Muscle of arm (tissue), 12 donors: Measurements from ENCODE around the gene TMTC2. TPM values are rescaled to one million over a fixed set of nuclear protein-coding genes. Genes with fewer than 3 reads are reported as not detected.
A peak's percentile ranks its signal among the peaks of the same experiment; 100 is the strongest.
"Not testable (repeated sequence)": the region's sequence is repeated elsewhere in the genome, so short reads cannot be mapped to it uniquely, and the experiment has no call there.

Experiments used
- DNase-seq: peaks from one replicate; pipeline ENCODE4 v3.0.0-alpha.2; 2013
- polyA plus RNA-seq, 12 donors: library from polyadenylated mRNA; unstranded; fragments of 120-200 nt; gene quantifications; one replicate each; pipeline ENCODE4 v1.2.1, GENCODE V29; 2013; ENCODE audit not compliant: insufficient read length in 12 of 12

Gene TMTC2
- polyA plus RNA-seq, 12 donors, result 12.8 to 24.8 (median 20.4) TPM; not detected in 1

DNA sequence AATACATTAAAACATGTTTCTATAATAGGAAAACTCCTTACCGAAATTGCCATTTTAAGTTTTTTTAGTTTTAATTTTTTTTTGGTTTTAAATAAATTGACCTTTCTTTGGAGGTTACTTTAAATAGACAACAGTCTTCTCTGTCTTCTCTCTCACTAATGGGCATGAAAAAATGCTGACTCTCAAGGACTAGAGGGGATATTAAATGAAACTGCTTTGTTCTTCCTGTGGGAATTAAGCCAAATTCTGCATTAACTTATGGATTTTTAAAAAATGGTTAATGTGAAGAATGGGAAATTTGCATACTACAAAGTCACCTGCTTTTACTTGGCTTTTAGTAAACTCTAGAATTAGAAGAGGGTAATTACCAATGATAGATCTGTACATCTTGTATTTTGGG is 378.9 kb downstream of the TMTC2 start:
- DNase-seq, result no peak

DNA sequence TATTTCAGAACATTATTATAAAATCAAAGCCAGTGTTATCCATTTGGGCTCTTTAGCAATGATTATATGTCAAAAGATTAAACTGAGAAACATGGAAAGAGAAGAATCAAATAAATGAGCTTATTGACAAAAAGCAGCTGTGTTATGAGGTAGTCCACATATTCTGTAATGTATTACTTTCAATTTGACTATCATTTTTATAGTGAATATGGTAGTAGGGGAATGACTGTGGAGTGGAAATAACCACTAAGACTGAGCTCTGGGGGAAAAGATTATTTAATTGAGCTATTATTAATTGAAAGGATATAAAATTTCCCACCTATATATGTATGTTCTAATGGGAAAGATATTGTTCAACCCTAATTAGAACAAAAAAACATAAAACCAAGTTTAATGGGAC is 381.3 kb downstream of the TMTC2 start:
- no peak for DNase-seq

GRCh38 chr12:83074358-83074894 is 387.7 kb downstream of the TMTC2 start:
- DNase-seq, result no peak

DNA sequence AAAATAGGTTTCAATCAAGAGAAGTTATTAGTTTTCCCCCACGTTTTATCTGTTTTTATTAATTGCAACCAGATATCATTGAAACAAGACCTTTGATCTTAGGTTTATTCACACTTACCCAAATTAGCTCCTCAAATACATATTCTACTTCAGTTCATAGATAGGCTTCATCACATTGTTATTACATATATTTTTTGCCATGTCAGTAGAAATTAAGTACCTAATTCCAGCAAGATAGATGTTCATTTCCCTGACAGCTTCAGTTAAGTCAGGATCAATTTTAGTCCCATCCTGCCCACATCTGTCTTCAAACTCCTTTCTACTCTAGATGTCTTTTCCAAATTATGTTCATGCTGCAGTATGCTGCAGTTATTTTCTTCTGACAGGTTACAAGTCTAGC is 388.8 kb downstream of the TMTC2 start:
- no peak for DNase-seq

GRCh38 chr12:83077041-83077440 is 390.3 kb downstream of the TMTC2 start:
- no peak for DNase-seq

DNA sequence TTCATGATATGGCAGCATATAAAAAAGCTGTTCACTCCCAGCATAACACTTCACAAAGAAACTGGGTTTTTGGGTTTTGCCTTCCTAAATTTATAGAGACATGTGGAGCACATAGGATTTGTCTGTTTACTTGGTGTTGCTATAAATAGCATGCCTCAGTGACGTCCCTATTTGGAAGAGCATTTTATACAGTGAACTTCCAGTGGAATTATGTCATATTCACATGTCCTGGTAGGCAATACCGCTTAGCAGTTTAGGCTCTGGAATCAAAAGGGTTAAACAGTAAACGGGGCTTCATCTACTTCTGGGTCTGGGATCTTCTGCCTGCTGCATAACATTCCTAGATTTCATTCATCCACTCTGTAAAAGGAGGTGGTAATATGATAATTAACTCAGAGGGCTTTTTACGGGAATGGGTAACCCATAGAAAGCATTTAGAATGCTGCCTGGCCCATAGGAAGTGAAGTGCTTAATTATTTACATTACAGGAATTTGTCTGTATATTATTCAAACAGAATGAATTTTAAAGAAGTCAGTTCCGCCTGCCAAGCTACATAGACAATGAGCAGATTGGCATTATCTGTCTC is 396.1 kb downstream of the TMTC2 start:
- peak; percentile 51 for DNase-seq

GRCh38 chr12:83083616-83084015 is 396.9 kb downstream of the TMTC2 start:
- no peak for DNase-seq

GRCh38 chr12:83084516-83085234 is 398.0 kb downstream of the TMTC2 start:
- DNase-seq, result no peak

DNA sequence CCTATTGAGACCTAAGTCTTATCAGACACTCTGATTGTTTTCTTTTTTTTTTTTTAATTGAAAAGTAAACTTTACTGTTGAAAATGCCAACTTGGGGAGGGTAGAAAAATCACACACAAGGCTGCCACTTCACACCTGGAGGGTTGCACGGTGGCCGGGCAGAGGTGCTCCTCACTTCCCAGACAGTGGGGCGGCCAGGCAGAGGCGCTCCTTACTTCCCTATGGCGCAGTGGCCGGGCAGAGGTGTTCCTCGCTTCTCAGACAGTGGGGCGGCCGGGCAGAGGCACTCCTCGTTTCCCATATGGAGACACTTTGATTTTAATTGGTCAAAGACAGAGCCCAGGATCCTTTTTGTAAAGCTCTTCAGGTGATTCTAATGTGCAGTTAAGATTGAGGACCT is 399.3 kb downstream of the TMTC2 start:
- no peak for DNase-seq

DNA sequence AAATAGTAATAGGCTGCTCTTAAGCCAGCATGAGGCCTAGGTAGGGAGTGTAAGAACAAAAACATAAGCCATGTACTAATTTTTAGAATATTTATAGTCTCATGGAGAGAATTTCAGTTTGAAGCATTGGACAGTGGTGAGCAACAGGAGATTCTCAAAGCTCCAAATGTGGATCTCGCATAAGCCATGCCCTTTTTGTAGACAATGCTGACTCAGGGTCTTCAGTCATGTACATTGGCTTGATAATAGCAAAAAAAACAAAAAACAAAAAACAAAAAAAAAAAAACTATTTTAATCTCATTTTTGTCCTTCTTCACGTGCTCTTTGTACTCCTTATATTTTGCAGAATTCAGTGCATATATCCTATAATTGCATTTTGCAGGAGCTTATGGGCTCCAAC is 402.9 kb downstream of the TMTC2 start:
- no peak for DNase-seq

GRCh38 chr12:83092129-83092528 is 405.4 kb downstream of the TMTC2 start:
- no peak for DNase-seq

GRCh38 chr12:83092606-83093005 is 405.9 kb downstream of the TMTC2 start:
- DNase-seq, result no peak

DNA sequence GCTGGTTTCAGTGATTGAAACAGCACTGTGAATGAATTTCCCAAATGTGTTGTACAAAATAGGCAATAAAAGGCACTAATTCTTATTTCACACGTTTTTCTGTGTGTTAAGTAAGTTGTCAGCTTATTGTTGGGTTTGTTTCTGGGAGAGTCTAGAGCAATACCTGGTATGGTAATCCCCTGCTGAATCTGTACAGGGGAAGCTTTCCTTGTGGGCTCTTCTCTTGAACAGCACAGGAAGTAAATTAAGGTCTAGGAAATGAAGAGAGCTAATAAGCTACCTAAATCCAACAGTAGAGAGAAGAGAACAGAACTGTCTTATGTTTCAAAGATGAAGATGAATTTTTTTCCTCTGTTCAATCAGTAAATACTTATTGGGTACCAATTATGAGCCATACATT is 406.7 kb downstream of the TMTC2 start:
- no peak for DNase-seq

GRCh38 chr12:83097643-83098342 is 411.1 kb downstream of the TMTC2 start:
- no peak for DNase-seq

DNA sequence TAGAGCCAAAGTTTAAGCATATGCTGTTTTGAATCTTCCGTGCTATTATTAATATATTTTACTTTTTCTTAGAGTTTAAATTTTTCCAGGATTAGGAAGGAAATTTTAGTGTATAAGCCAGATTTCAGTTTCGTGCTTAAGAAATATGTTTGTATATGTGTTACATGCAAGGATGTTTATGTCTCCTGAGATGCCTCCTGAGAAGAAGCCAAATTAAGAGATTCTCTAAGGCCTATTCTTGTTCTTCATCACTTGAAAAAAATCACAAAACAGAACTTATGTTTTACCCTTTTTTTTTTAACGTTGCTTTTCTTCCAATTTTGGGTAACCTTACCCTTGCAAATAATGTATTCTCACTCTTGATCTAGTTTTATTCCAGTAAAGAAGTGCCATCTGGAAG is 412.7 kb downstream of the TMTC2 start:
- no peak for DNase-seq

DNA sequence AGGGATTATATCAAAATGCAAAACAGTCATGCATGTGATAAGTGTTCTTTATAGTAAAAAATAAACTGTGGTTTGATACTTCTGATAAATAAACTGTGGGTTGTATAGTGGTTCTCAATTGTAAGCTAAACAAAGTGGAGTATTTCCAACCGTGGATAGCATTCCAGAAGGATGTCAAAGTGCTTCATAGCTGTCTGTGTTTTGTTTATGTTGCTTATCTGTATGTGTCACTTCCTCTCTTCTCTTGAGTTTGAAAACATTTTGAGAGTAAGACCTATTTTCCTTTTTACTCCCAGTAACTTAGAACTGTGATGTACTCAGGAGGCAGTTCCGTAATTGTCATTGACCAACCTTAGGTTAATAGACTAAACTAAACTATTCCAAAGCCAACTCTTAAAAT is 415.8 kb downstream of the TMTC2 start:
- DNase-seq, result no peak

GRCh38 chr12:83106873-83107272 is 420.2 kb downstream of the TMTC2 start:
- DNase-seq, result no peak

DNA sequence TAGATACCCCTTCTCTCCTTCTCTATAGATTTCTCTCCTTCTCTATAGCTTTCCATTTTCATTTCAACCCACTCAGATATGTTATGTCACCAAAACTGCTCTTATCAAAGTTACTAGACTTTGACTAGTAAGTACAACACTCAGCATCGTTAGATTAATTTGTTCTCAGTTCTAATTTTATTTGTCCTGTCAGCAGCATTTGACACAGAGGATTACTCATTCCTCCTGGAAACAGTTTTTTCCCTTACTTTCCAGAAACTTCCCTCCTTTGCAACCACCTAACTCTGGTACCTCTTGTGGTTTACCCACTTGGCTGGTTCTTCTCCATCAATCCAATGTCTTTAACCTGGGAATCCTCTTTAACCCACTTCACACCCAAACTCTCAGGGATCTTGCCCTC is 423.7 kb downstream of the TMTC2 start:
- no peak for DNase-seq

DNA sequence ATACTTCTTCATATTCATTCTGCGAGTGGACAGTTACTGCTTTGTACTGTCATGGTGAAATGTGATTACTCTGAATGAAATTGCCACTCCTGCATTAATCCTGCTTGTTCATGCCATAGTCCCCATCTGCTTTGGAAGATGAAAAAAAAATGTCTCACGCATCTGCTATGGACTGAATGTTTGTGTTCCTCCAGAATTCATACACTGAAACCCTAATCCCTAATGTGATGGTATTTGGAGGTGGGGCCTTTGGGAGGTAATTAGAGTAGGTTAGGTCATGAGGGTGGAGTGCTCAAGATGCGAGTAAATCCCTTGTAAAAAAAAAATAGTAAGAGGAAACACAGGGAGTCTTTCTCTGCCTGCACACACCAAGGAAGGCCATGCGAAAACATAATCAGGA is 427.2 kb downstream of the TMTC2 start:
- DNase-seq, result no peak

GRCh38 chr12:83114966-83115365 is 428.3 kb downstream of the TMTC2 start:
- DNase-seq, result peak; percentile 50

- not testable (repeated sequence) for DNase-seq
Observed at GRCh38 chr12:83117926-83118325, 431.2 kb downstream of the TMTC2 start.

GRCh38 chr12:83121897-83122622 is 435.4 kb downstream of the TMTC2 start:
- no peak for DNase-seq

- no peak for DNase-seq
Observed at GRCh38 chr12:83122623-83122934, 435.9 kb downstream of the TMTC2 start.
